Caco-2 (cell line): Measurements from ENCODE around the gene GTF2E1. TPM values are rescaled to one million over a fixed set of nuclear protein-coding genes. Genes with fewer than 3 reads are reported as not detected.

ENCODE experiments used
- Bru-seq: library from RNA; stranded (reverse); fragments of 400-500 nt; gene quantifications from one replicate; lab custom pipeline; 2021; lab: Mats Ljungman, UMichigan
- BruChase-seq, 2 experiments: library from RNA; stranded (reverse); fragments of 400-500 nt; gene quantifications; one replicate each; lab custom pipeline; 2021; lab: Mats Ljungman, UMichigan
- BruUV-seq: library from RNA; stranded (reverse); fragments of 400-500 nt; replicated peaks from 2 replicates; lab custom pipeline; 2021; lab: Mats Ljungman, UMichigan
- CTCF ChIA-PET: fragments of 300-600 bp; sonication (Branson Sonifier 250); formaldehyde crosslinking; loops from one replicate; lab custom pipeline; 2022; ENCODE audit warnings: antibody characterized with exemption; lab: Charles Lee
- POLR2A ChIA-PET: fragments of 300-600 bp; sonication (Branson Sonifier 250); formaldehyde crosslinking; loops from one replicate; lab custom pipeline; 2022; ENCODE audit warnings: antibody characterized with exemption; lab: Charles Lee
- DNase-seq, 2 experiments: peaks; one replicate each; pipeline versions ENCODE4 v3.0.0 to v3.0.0-alpha.2; 2020 to 2022
- H3K27me3 ChIP-seq: replicated peaks from 2 replicates; pipeline ENCODE4 v1.6.0; 2011; ENCODE audit warnings: low read length; ENCODE audit not compliant: control insufficient read depth, insufficient read depth
- H3K36me3 ChIP-seq: 2 replicates; pipeline ENCODE4 v1.5.1; 2011; ENCODE audit warnings: low read length; ENCODE audit not compliant: control insufficient read depth, insufficient read depth
- H3K4me1 ChIP-seq: fragments of 250-450 bp; sonication (Bioruptor Pico); 2 replicates; pipeline ENCODE4 v1.5.1; 2020; ENCODE audit warnings: mild to moderate bottlenecking
- H3K4me3 ChIP-seq: 2 replicates; pipeline ENCODE4 v1.5.1; 2011; ENCODE audit warnings: low read depth, mild to moderate bottlenecking, control low read depth, low read length
- H3K9me3 ChIP-seq: fragments of 250-450 bp; sonication (Bioruptor Pico); 2 replicates; pipeline ENCODE4 v1.5.1; 2020; ENCODE audit warnings: mild to moderate bottlenecking, moderate library complexity
- H3K27ac Mint-ChIP-seq: one replicate; pipeline ENCODE4 v1.8.0; 2022; ENCODE audit warnings: mixed read lengths; ENCODE audit not compliant: unreplicated experiment
- H3K27me3 Mint-ChIP-seq: one replicate; pipeline ENCODE4 v1.8.0; 2022; ENCODE audit warnings: mixed read lengths; ENCODE audit not compliant: insufficient read depth, unreplicated experiment
- H3K36me3 Mint-ChIP-seq: one replicate; pipeline ENCODE4 v1.8.0; 2022; ENCODE audit warnings: mild to moderate bottlenecking, mixed read lengths; ENCODE audit not compliant: insufficient read depth, unreplicated experiment
- H3K4me1 Mint-ChIP-seq: one replicate; pipeline ENCODE4 v1.8.0; 2022; ENCODE audit warnings: low read depth, mixed read lengths; ENCODE audit not compliant: unreplicated experiment
- H3K4me3 Mint-ChIP-seq: one replicate; pipeline ENCODE4 v1.8.0; 2022; ENCODE audit warnings: mild to moderate bottlenecking, moderate library complexity, mixed read lengths; ENCODE audit not compliant: unreplicated experiment
- H3K9me3 Mint-ChIP-seq: one replicate; pipeline ENCODE4 v1.8.0; 2022; ENCODE audit warnings: mixed read lengths; ENCODE audit not compliant: unreplicated experiment
- CTCF ChIP-seq, 2 experiments: fragments of 200-600 bp in 1 of 2; IDR thresholded peaks; 1 replicate in 1 of 2; 2 replicates in 1 of 2; pipeline versions ENCODE4 v1.5.1 to v1.8.0; 2011 to 2022; ENCODE audit warnings: antibody characterized with exemption in 1 of 2, control low read depth in 1 of 2, inconsistent platforms in 1 of 2, low read depth in 1 of 2, low read length in 1 of 2, mild to moderate bottlenecking in 1 of 2, moderate library complexity in 1 of 2; ENCODE audit not compliant: insufficient read depth in 1 of 2, severe bottlenecking in 1 of 2, unreplicated experiment in 1 of 2
- intact Hi-C: fragments of 100-400 bp; cut with micrococcal nuclease; formaldehyde crosslinking; loops from one replicate; pipeline ENCODE4 v1.10.0; 2022; ENCODE audit not compliant: unreplicated experiment
- long read RNA-seq: library from polyadenylated mRNA; stranded (forward); transcript quantifications from one replicate; pipeline ENCODE4 v2.0.0, GENCODE V29; 2022
- total RNA-seq: library from RNA; stranded (reverse); gene quantifications from 2 replicates; pipeline ENCODE4 v1.2.3, GENCODE V29; 2022

GTF2E1 gene
- total RNA-seq (23.7 and 30.6 TPM in 2 replicates), Bru-seq, nascent RNA (percentile 78 among the genes with signal in this experiment), BruChase-seq, experiment 1, labeled RNA remaining after a 2-hour chase (percentile 78 among the genes with signal in this experiment), BruChase-seq, experiment 2, labeled RNA remaining after a 6-hour chase (percentile 64 among the genes with signal in this experiment)
- long read RNA-seq, transcript GTF2E1-201 (5 exons, 3,012 nt), result major isoform, 27 of 39 reads
- long read RNA-seq, partial matches to known transcripts, result 7 of 39 reads
- long read RNA-seq, other reads (novel, unspliced or antisense), result 5 of 39 reads

GRCh38 chr3:120742198-120742848 is at the start of gene GTF2E1, which contains the start of gene RABL3:
Gene GTF2E1 (plus strand): TSS chr3:120742744. CDS start chr3:120750553, 7,809 bp downstream.
Gene RABL3 (minus strand): TSS chr3:120742516. CDS start chr3:120742507, 9 bp downstream.
- Histone ChIP-seq H3K4me1 (0 out of 2 replicates have a peak, but pooled peaks cover 5% of the 10 kb centered on the region), H3K4me3 (peak within 1 kb of the TSS; percentile 81), H3K36me3 (peaks cover 2% of the 10 kb centered on the region), H3K9me3 (no peaks in the 10 kb centered on the region), H3K27me3 (no peaks in the 10 kb centered on the region)
- Mint-ChIP-seq H3K9me3 (peaks cover 3% of the 10 kb centered on the region), H3K4me3 (peak within 1 kb of the TSS; percentile 88), H3K36me3 (peaks cover 12% of the 10 kb centered on the region), H3K27ac (peak within 1 kb of the TSS; percentile 99), H3K4me1 (peaks cover 24% of the 10 kb centered on the region), H3K27me3 (no peaks in the 10 kb centered on the region)
- peak; percentile 96 to 99 for DNase-seq
- ChIA-PET POLR2A (interaction anchor here (0.6 to 1.9 kb wide), 4 partner anchors 13 to 146 kb away, joined by 3 to 17 read pairs (median 8); partner anchors contain the start of genes HGD and NDUFB4), CTCF (interaction anchor here (0.6 kb wide), 1 partner anchor 8 kb away, joined by 3 read pairs; no protein-coding TSS in a partner anchor)
- intact Hi-C loops, result loop anchor here (1.0 to 5.0 kb wide), 4 partner anchors 55 to 182 kb away; partner anchors contain the start of genes HGD and NDUFB4
- BruUV-seq, result no TSS peak
- no peak for TF ChIP-seq CTCF (IDR thresholded peaks at IDR 0.05; ENCODE audit: insufficient read depth in 1 of 2, low read depth in 1 of 2, low read length in 1 of 2, severe bottlenecking in 1 of 2, unreplicated experiment in 1 of 2)

GRCh38 chr3:120693439-120694171 is 48.9 kb upstream of the GTF2E1 start:
- H3K4me1 ChIP-seq, result peaks cover 24% of the 10 kb centered on the region
- no TSS peak for BruUV-seq
- intact Hi-C loops, result loop anchor here (1.0 to 2.0 kb wide), 2 partner anchors 11 to 15 kb away; partner anchors contain the start of gene HGD
- no peaks in the 10 kb centered on the region for H3K9me3 Mint-ChIP-seq
- DNase-seq, result no peak
- H3K4me3 Mint-ChIP-seq, result no peak overlapping the region
- peaks cover 11% of the 10 kb centered on the region for H3K4me1 Mint-ChIP-seq
- TF ChIP-seq CTCF (IDR thresholded peaks at IDR 0.05; ENCODE audit: insufficient read depth in 1 of 2, low read depth in 1 of 2, low read length in 1 of 2, severe bottlenecking in 1 of 2, unreplicated experiment in 1 of 2), result no peak
- H3K36me3 ChIP-seq, result no peaks in the 10 kb centered on the region
- H3K36me3 Mint-ChIP-seq, result no peaks in the 10 kb centered on the region
- ChIA-PET CTCF (interaction anchor here (0.6 kb wide), 1 partner anchor 27 kb away, joined by 4 read pairs; no protein-coding TSS in a partner anchor), POLR2A (interaction anchor here (1.5 kb wide), 2 partner anchors 11 to 15 kb away, joined by 4 to 7 read pairs; partner anchors contain the start of gene HGD)
- H3K9me3 ChIP-seq, result no peaks in the 10 kb centered on the region
- H3K27ac Mint-ChIP-seq, result peak overlapping the region; percentile 60
- no peak overlapping the region for H3K4me3 ChIP-seq
- no peaks in the 10 kb centered on the region for H3K27me3 ChIP-seq
- no peaks in the 10 kb centered on the region for H3K27me3 Mint-ChIP-seq
